Activated T-helper 17 cell treated with anti-CD3 and anti-CD28 coated beads, Interleukin-2, amount 50 U/mL, for 72 hours (primary cell): ENCODE measurements around the gene FHAD1. TPM values are rescaled to one million over a fixed set of nuclear protein-coding genes. Genes with fewer than 3 reads are reported as not detected.
"Not testable (repeated sequence)": the region's sequence is repeated elsewhere in the genome, so short reads cannot be mapped to it uniquely, and the experiment has no call there.

Source experiments
- ATAC-seq: fragments of 150-1000 bp; cut with Tn5 transposase; replicated peaks from 2 replicates; pipeline ENCODE4 v1.10.0; 2021; ENCODE audit warnings: mild to moderate bottlenecking, moderate library complexity
- H3K27ac Mint-ChIP-seq: one replicate; pipeline ENCODE4 v1.8.0; 2022; ENCODE audit warnings: mixed read lengths
- H3K27me3 Mint-ChIP-seq: one replicate; pipeline ENCODE4 v1.8.0; 2022; ENCODE audit warnings: mixed read lengths
- H3K36me3 Mint-ChIP-seq: one replicate; pipeline ENCODE4 v1.8.0; 2022; ENCODE audit warnings: low read depth, mild to moderate bottlenecking, mixed read lengths
- H3K4me1 Mint-ChIP-seq: one replicate; pipeline ENCODE4 v1.8.0; 2022; ENCODE audit warnings: mixed read lengths
- H3K4me3 Mint-ChIP-seq: one replicate; pipeline ENCODE4 v1.8.0; 2022; ENCODE audit warnings: mild to moderate bottlenecking, mixed read lengths
- H3K9me3 Mint-ChIP-seq: one replicate; pipeline ENCODE4 v1.8.0; 2022; ENCODE audit warnings: mixed read lengths
- total RNA-seq, 2 donors: library from RNA; stranded (reverse); gene quantifications; one replicate each; pipeline ENCODE4 v1.2.3, GENCODE V29; 2022

Gene FHAD1
- total RNA-seq, 2 donors from 2014 or later = not detected

- peaks cover 31% of the 10 kb centered on the region for H3K4me1 Mint-ChIP-seq
- H3K27me3 Mint-ChIP-seq = no peaks in the 10 kb centered on the region
- peaks cover 43% of the 10 kb centered on the region for H3K36me3 Mint-ChIP-seq
- peak overlapping the region; percentile 80 for H3K4me3 Mint-ChIP-seq
- H3K9me3 Mint-ChIP-seq = no peaks in the 10 kb centered on the region
- peak; percentile 69 for ATAC-seq
- H3K27ac Mint-ChIP-seq = peak overlapping the region; percentile 44
Observed at GRCh38 chr1:15417059-15417934, 170.3 kb downstream of the FHAD1 start.

DNA sequence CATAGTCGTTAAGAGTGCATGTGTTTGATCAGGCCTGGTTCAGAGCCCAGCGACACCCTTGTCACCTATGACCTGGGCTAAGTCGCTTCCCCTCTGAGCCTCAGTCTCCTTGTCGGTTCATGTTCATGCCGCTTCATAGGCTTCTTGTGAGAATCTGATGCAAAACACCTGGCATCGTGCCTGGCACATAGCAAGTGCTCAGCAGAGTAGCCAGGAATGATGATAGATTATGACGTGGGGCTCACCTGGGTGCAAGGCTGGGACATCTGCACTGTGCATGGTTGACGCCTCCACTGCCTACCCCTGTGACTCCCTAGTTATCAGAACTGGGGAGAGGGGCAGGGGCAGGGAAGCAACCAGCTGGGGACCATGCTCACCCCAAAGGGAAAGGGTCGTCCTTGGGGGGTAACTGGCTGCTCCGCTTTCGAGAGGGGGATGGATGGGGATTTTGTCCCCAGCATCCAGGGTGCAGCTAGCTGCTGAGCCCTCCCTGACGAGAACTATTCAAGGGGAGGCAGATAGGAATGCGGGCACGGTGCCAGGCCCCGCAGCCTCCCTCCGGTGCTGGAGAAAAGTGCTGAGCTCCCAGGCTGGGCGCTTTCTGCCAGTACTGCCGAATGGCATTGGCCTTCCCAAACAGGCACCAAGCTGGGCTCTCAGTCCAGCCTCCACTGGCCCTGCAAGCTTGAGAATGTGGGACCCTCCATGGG, 171.9 kb downstream of the FHAD1 start:
- no peaks in the 10 kb centered on the region for H3K27me3 Mint-ChIP-seq
- H3K36me3 Mint-ChIP-seq = peaks cover 40% of the 10 kb centered on the region
- no peaks in the 10 kb centered on the region for H3K9me3 Mint-ChIP-seq
- ATAC-seq = no peak
- H3K27ac Mint-ChIP-seq = no peak overlapping the region
- H3K4me3 Mint-ChIP-seq = no peak overlapping the region
- H3K4me1 Mint-ChIP-seq = peaks cover 26% of the 10 kb centered on the region

DNA sequence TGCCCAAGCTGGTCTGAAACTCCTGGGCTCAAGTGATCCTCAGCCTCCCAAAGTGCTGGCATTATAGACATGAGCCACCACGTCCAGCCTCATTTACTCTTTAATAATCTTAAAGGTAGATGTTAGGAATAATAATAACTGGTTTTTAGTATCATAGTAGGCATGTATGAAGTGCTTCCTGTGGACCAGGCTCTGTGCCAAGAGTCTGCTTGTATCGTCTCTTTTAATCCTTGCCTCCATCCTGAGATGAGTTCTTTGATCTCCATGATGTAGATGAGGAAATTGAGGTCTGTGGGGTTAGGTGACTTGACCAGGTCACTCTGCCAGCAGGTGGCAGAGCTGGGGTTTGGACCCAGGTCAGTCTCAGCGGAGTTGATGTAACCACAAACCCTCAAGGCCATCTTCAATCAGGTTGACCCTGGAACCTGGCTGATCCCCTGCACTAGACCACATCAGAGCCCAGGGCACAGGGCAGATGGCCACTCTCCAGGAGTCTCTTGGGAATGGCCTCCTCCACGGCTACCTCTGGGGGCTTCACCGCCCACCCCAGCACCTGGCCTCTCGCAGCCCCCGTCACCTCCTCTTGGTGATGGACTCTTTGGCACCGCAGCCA, 173.9 kb downstream of the FHAD1 start:
- Mint-ChIP-seq H3K27ac (no peak overlapping the region), H3K27me3 (no peaks in the 10 kb centered on the region), H3K4me3 (no peak overlapping the region), H3K4me1 (peaks cover 18% of the 10 kb centered on the region), H3K36me3 (peaks cover 37% of the 10 kb centered on the region), H3K9me3 (no peaks in the 10 kb centered on the region)
- ATAC-seq = no peak

DNA sequence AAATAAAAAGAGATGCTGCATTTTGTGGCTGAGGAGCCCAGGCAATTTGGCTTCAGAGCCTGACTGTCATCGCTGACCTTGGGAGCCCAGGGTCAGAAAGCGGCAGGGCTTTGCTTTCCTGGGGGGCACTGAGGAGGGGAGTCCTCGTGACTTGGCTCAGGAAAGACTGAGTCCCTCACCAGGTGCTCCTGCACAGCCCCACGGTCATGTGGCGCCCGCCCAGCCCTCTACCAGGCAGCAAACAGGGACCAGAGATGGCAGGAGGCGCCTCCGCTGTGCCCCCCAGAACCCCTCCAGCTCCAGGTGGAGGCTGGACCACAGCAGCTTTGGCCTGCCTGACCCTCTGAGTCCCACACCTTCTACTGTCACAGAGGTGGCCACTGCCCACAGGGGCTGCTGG, 175.8 kb downstream of the FHAD1 start:
- Mint-ChIP-seq H3K9me3 (no peaks in the 10 kb centered on the region), H3K4me1 (peaks cover 9% of the 10 kb centered on the region), H3K27ac (no peak overlapping the region), H3K27me3 (no peaks in the 10 kb centered on the region), H3K4me3 (no peak overlapping the region), H3K36me3 (peaks cover 48% of the 10 kb centered on the region)
- ATAC-seq = no peak

DNA sequence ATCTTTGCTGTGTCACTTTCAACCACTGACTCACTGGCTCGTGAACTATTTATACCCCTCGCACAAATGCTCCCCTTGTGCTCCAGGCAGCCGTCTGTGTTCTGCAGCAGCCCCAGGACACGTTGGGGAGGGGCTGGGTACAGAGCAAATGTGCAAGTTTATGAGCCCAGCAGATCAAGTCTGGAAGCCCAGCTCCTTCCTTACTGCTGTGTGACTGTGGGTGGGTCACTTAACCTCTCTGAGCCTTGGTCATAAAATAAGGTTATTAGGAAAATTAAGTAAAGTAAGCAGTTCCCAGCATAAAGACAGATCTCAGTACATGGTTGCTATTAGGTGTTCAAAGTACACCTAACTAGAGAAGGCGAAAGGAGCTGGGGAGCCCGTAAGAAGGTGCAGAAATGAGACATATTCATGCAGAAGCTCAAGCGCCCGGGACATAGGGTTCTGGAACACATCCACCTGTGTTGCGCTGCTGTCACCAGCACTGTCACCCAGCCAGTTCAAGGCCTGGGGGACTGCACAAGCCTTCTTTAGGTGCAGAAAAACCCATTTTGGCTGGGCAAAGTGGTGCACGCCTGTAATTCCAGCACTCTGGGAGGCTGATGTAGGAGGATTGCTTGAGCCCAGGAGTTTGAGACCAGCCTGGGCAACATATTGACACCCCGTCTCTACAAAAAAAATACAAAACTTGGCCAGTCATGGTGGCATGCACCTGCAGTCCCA, 176.5 kb downstream of the FHAD1 start:
- no peak overlapping the region for H3K4me3 Mint-ChIP-seq
- H3K27ac Mint-ChIP-seq = no peak overlapping the region
- H3K27me3 Mint-ChIP-seq = no peaks in the 10 kb centered on the region
- peaks cover 9% of the 10 kb centered on the region for H3K4me1 Mint-ChIP-seq
- H3K9me3 Mint-ChIP-seq = no peaks in the 10 kb centered on the region
- ATAC-seq = no peak
- peaks cover 54% of the 10 kb centered on the region for H3K36me3 Mint-ChIP-seq

DNA sequence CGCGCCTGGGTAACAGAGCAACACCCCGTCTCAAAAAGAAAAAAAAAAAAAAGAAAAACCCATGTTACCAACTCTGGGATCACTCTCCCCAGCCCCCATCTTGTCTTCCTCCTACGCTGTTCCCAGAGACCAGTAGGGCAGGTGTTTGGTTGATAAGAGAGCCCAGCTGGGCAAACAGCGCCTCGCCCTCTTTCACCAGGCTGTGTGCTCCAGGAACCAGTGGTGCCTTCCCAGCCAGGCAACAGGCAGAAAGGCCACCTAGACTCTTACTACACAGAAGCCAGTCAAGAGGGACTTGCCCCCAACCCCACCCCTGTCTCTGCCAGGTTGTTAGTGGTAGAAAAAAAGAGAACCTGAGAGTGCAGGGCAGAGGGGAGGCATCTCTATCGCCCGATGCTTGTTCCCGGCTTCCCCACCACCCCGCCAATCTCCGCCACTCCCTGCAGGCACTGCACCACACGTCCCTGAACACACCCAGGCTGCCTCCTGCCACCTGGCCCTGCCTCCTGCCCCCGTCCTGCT, 177.2 kb downstream of the FHAD1 start:
- Mint-ChIP-seq H3K27ac (peak overlapping the region; percentile 39), H3K4me1 (peaks cover 9% of the 10 kb centered on the region), H3K27me3 (no peaks in the 10 kb centered on the region)

GRCh38 chr1:15424981-15425380, 178.0 kb downstream of the FHAD1 start:
- Mint-ChIP-seq H3K36me3 (peaks cover 54% of the 10 kb centered on the region), H3K27ac (peak overlapping the region; percentile 39), H3K9me3 (no peaks in the 10 kb centered on the region), H3K4me1 (peaks cover 9% of the 10 kb centered on the region), H3K4me3 (no peak overlapping the region), H3K27me3 (no peaks in the 10 kb centered on the region)
- ATAC-seq = no peak

More for the DNA sequence above, 177.2 kb downstream of the FHAD1 start:
- no peak for ATAC-seq
- peaks cover 51% of the 10 kb centered on the region for H3K36me3 Mint-ChIP-seq
- no peaks in the 10 kb centered on the region for H3K9me3 Mint-ChIP-seq
- no peak overlapping the region for H3K4me3 Mint-ChIP-seq

GRCh38 chr1:15425521-15425920, 178.5 kb downstream of the FHAD1 start:
- Mint-ChIP-seq H3K4me1 (peaks cover 9% of the 10 kb centered on the region), H3K27ac (peak overlapping the region; percentile 87), H3K9me3 (no peaks in the 10 kb centered on the region), H3K27me3 (no peaks in the 10 kb centered on the region), H3K36me3 (peaks cover 57% of the 10 kb centered on the region), H3K4me3 (no peak overlapping the region)
- no peak for ATAC-seq

DNA sequence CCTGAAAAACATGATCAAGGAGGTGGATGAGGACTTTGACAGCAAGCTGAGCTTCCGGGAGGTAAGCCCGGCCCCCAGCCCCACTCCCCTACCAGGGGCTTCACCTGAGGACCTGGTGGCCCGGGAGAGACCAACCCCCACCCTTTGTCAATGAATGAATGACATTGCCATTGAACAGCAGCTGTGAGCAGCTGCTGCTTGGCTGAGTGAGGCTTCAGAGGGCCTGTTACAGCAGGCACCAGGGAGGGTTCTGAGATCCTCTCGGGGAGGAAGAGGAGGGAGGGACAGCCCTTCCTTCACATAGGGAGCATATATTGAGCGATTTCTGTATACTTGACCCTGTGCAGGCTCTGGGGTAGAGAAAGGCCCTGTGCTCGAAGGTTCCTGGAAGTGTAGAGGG, 178.9 kb downstream of the FHAD1 start:
- ATAC-seq = no peak
- Mint-ChIP-seq H3K27ac (peak overlapping the region; percentile 87), H3K27me3 (no peaks in the 10 kb centered on the region), H3K36me3 (peaks cover 54% of the 10 kb centered on the region), H3K4me1 (peaks cover 9% of the 10 kb centered on the region), H3K4me3 (no peak overlapping the region), H3K9me3 (no peaks in the 10 kb centered on the region)

DNA sequence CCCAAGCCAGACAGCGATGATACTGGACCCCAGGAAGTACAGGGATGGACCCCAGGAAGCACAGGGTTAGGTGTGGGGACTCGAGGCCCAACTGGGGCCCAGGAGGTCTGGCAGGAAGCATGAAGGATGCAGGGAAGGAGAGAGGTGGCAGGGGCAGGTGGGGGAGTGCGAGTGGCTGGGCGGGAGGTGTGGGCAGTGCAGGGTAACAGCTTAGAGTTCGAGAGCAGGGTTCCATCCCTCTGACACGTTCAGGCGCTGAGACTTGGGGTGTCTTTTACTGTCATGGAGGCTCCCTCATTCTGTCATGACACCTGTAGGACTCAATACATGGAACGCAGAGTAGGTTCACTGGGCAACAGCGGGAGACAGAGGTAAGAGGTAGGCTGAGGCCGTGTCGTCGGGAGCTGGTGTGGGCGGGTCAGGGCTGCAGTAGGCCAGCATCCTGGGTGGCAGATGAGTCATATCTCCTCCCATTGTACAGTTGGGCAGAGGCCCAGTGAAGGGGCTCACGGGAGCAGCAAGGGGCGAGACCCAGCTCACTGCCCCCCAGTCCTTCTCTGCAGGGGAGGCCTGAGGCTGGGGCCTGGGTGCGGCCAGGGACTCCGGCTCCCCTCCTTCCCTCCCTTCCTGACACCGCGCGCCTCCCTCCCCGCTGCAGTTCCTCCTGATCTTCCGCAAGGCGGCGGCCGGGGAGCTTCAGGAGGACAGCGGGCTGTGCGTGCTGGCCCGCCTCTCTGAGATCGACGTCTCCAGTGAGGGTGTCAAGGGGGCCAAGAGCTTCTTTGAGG, 179.7 kb downstream of the FHAD1 start:
- ATAC-seq = no peak
- Mint-ChIP-seq H3K27ac (peak overlapping the region; percentile 87), H3K27me3 (no peaks in the 10 kb centered on the region), H3K4me1 (peaks cover 9% of the 10 kb centered on the region), H3K4me3 (no peak overlapping the region), H3K36me3 (peaks cover 52% of the 10 kb centered on the region), H3K9me3 (no peaks in the 10 kb centered on the region)

DNA sequence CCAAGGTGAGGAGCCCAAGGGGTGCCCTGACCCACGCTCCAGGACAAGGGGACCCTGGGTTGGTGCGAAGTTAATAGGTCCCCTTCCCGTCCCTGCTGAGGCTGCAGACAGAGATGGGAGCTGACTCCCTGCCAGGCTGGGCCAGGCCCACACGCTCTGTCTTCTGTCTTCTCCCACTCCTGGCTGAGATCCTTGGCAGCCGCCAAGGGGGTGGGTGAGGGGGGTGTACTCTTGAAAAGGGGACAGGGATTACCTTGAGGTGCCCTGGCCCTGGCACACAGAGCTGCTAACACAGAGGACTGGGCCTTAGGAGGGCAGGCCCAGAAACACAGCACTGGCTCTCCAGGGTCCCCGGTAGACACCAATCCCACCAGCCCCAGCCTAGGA, 180.2 kb downstream of the FHAD1 start:
- ATAC-seq = no peak
- no peaks in the 10 kb centered on the region for H3K9me3 Mint-ChIP-seq
- H3K36me3 Mint-ChIP-seq = peaks cover 52% of the 10 kb centered on the region
- peak overlapping the region; percentile 36 for H3K27ac Mint-ChIP-seq
- no peaks in the 10 kb centered on the region for H3K27me3 Mint-ChIP-seq
- peaks cover 9% of the 10 kb centered on the region for H3K4me1 Mint-ChIP-seq
- no peak overlapping the region for H3K4me3 Mint-ChIP-seq

DNA sequence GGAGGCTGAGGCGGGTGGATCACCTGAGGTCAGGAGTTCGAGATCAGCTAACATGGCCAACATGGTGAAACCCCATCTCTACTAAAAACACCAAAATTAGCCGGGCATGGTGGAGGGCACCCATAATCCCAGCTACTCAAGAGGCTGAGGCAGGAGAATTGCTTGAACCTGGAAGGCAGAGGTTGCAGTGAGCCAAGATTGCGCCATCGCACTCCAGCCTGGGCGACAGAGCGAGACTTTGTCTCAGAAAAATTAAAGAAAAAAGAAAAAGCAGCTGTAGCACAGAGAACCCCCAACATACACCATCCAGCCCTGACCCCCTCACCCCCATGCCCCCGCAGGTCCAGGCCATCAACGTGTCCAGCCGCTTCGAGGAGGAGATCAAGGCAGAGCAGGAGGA, 181.2 kb downstream of the FHAD1 start:
- Mint-ChIP-seq H3K36me3 (peaks cover 52% of the 10 kb centered on the region), H3K27ac (peak overlapping the region; percentile 36)
- H3K4me1 Mint-ChIP-seq, H3K4me3 Mint-ChIP-seq, H3K27me3 Mint-ChIP-seq, H3K9me3 Mint-ChIP-seq, ATAC-seq: not testable (repeated sequence)

GRCh38 chr1:15428815-15429435, 181.9 kb downstream of the FHAD1 start:
- no peak overlapping the region for H3K4me3 Mint-ChIP-seq
- no peaks in the 10 kb centered on the region for H3K27me3 Mint-ChIP-seq
- no peak overlapping the region for H3K27ac Mint-ChIP-seq
- H3K4me1 Mint-ChIP-seq = peaks cover 9% of the 10 kb centered on the region
- no peak for ATAC-seq
- peaks cover 52% of the 10 kb centered on the region for H3K36me3 Mint-ChIP-seq
- H3K9me3 Mint-ChIP-seq = no peaks in the 10 kb centered on the region
